ENCODE measurements around the gene OPCML.

DNA sequence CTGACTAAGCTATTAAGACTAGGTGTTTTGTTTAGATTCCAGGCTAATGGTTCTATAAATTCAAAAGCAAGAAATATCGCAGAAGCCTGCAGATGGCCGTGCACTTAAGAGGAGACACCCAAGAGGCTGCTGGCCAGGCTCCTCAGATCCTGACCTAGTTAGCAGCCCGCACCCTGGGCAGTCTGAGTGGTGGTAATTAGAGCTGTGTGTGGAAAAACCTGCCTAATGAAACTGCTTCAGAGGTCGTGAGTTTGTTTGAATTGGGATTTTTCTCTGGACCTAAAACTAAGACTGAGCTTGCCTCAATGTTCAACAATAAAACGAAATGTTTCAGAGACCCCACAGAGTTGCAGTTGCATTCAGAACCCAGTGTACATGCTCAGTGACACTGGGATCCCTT lies 627.7 kb downstream of the OPCML start:
- TF ChIP-seq, protein P1, sequence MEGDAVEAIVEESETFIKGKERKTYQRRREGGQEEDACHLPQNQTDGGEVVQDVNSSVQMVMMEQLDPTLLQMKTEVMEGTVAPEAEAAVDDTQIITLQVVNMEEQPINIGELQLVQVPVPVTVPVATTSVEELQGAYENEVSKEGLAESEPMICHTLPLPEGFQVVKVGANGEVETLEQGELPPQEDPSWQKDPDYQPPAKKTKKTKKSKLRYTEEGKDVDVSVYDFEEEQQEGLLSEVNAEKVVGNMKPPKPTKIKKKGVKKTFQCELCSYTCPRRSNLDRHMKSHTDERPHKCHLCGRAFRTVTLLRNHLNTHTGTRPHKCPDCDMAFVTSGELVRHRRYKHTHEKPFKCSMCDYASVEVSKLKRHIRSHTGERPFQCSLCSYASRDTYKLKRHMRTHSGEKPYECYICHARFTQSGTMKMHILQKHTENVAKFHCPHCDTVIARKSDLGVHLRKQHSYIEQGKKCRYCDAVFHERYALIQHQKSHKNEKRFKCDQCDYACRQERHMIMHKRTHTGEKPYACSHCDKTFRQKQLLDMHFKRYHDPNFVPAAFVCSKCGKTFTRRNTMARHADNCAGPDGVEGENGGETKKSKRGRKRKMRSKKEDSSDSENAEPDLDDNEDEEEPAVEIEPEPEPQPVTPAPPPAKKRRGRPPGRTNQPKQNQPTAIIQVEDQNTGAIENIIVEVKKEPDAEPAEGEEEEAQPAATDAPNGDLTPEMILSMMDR (IDR thresholded peaks at IDR 0.05; ENCODE audit: low read length) = no peak
- no peak for TF ChIP-seq EZH2 (IDR thresholded peaks at IDR 0.05; ENCODE audit: borderline replicate concordance, low read length)

All from OCI-LY1 (cell line).